Mononuclear cell (primary cell): Measurements from ENCODE around the gene CNTN1. TPM values are rescaled to one million over a fixed set of nuclear protein-coding genes. Genes with fewer than 3 reads are reported as not detected.

ENCODE experiments used
- H3K27me3 ChIP-seq: 2 replicates; pipeline ENCODE4 v1.6.0; 2011; ENCODE audit warnings: low read length, control low read depth; ENCODE audit not compliant: insufficient read depth
- H3K4me1 ChIP-seq: 2 replicates; pipeline ENCODE4 v1.5.1; 2011; ENCODE audit warnings: mild to moderate bottlenecking, low read length, control low read depth; ENCODE audit not compliant: insufficient read depth
- H3K4me3 ChIP-seq: 2 replicates; pipeline ENCODE4 v1.5.1; 2011; ENCODE audit warnings: mild to moderate bottlenecking, low read length, moderate library complexity
- H3K9me3 ChIP-seq: 2 replicates; pipeline ENCODE4 v1.5.1; 2011; ENCODE audit warnings: low read depth, mild to moderate bottlenecking, control low read depth, low read length
- total RNA-seq: library from RNA; depleted of rRNA; stranded (reverse); fragments of >200 nt; gene quantifications from one replicate; pipeline ENCODE4 v1.2.3, GENCODE V29; 2012

Gene CNTN1
- total RNA-seq, 1 donor = not detected

- Histone ChIP-seq H3K9me3 (no peaks in the 10 kb centered on the region), H3K4me3 (no peak overlapping the region)
These were observed 284.3 kb downstream of the CNTN1 start for GRCh38 chr12:40976546-40976945.

GRCh38 chr12:40980427-40980961 is 288.3 kb downstream of the CNTN1 start:
- no peak overlapping the region for H3K4me3 ChIP-seq
- H3K4me1 ChIP-seq = no peaks in the 10 kb centered on the region
- no peaks in the 10 kb centered on the region for H3K9me3 ChIP-seq
- no peaks in the 10 kb centered on the region for H3K27me3 ChIP-seq

More at GRCh38 chr12:40976546-40976945, 284.3 kb downstream of the CNTN1 start:
- no peaks in the 10 kb centered on the region for H3K27me3 ChIP-seq
- H3K4me1 ChIP-seq = no peaks in the 10 kb centered on the region

- H3K27me3 ChIP-seq = no peaks in the 10 kb centered on the region
- no peaks in the 10 kb centered on the region for H3K9me3 ChIP-seq
- no peaks in the 10 kb centered on the region for H3K4me1 ChIP-seq
- H3K4me3 ChIP-seq = no peak overlapping the region
These were observed 293.8 kb downstream of the CNTN1 start for GRCh38 chr12:40986001-40986400.

GRCh38 chr12:40988355-40988754 is 296.1 kb downstream of the CNTN1 start:
- no peaks in the 10 kb centered on the region for H3K4me1 ChIP-seq
- no peaks in the 10 kb centered on the region for H3K27me3 ChIP-seq
- no peaks in the 10 kb centered on the region for H3K9me3 ChIP-seq
- H3K4me3 ChIP-seq = no peak overlapping the region

GRCh38 chr12:40988824-40989223 is 296.6 kb downstream of the CNTN1 start:
- no peaks in the 10 kb centered on the region for H3K4me1 ChIP-seq
- no peak overlapping the region for H3K4me3 ChIP-seq
- no peaks in the 10 kb centered on the region for H3K9me3 ChIP-seq
- H3K27me3 ChIP-seq = no peaks in the 10 kb centered on the region

GRCh38 chr12:40989785-40990184 is 297.5 kb downstream of the CNTN1 start:
- no peak overlapping the region for H3K4me3 ChIP-seq
- no peaks in the 10 kb centered on the region for H3K9me3 ChIP-seq
- no peaks in the 10 kb centered on the region for H3K4me1 ChIP-seq
- no peaks in the 10 kb centered on the region for H3K27me3 ChIP-seq

GRCh38 chr12:40992158-40992557 is 299.9 kb downstream of the CNTN1 start:
- Histone ChIP-seq H3K9me3 (no peaks in the 10 kb centered on the region), H3K4me1 (no peaks in the 10 kb centered on the region), H3K4me3 (no peak overlapping the region), H3K27me3 (no peaks in the 10 kb centered on the region)

GRCh38 chr12:40992674-40993073 is 300.4 kb downstream of the CNTN1 start:
- Histone ChIP-seq H3K4me1 (no peaks in the 10 kb centered on the region), H3K4me3 (no peak overlapping the region), H3K27me3 (no peaks in the 10 kb centered on the region), H3K9me3 (no peaks in the 10 kb centered on the region)

GRCh38 chr12:40993158-40993557 is 300.9 kb downstream of the CNTN1 start:
- no peaks in the 10 kb centered on the region for H3K4me1 ChIP-seq
- no peaks in the 10 kb centered on the region for H3K9me3 ChIP-seq
- no peak overlapping the region for H3K4me3 ChIP-seq
- no peaks in the 10 kb centered on the region for H3K27me3 ChIP-seq

- no peaks in the 10 kb centered on the region for H3K9me3 ChIP-seq
- no peak overlapping the region for H3K4me3 ChIP-seq
- H3K27me3 ChIP-seq = no peaks in the 10 kb centered on the region
- no peaks in the 10 kb centered on the region for H3K4me1 ChIP-seq
These were observed 303.9 kb downstream of the CNTN1 start for GRCh38 chr12:40996091-40996490.

- Histone ChIP-seq H3K9me3 (no peaks in the 10 kb centered on the region), H3K4me3 (no peak overlapping the region), H3K4me1 (no peaks in the 10 kb centered on the region), H3K27me3 (no peaks in the 10 kb centered on the region)
These were observed 307.0 kb downstream of the CNTN1 start for GRCh38 chr12:40999210-40999609.

- no peaks in the 10 kb centered on the region for H3K4me1 ChIP-seq
- peaks cover 35% of the 10 kb centered on the region for H3K9me3 ChIP-seq
- no peak overlapping the region for H3K4me3 ChIP-seq
- H3K27me3 ChIP-seq = no peaks in the 10 kb centered on the region
These were observed 316.2 kb downstream of the CNTN1 start for GRCh38 chr12:41008472-41008871.

- peaks cover 23% of the 10 kb centered on the region for H3K9me3 ChIP-seq
- no peaks in the 10 kb centered on the region for H3K27me3 ChIP-seq
- no peaks in the 10 kb centered on the region for H3K4me1 ChIP-seq
- H3K4me3 ChIP-seq = no peak overlapping the region
These were observed 319.7 kb downstream of the CNTN1 start for GRCh38 chr12:41011939-41012338.

GRCh38 chr12:41013881-41014642 is 321.8 kb downstream of the CNTN1 start:
- no peaks in the 10 kb centered on the region for H3K27me3 ChIP-seq
- H3K4me3 ChIP-seq = no peak overlapping the region
- H3K4me1 ChIP-seq = no peaks in the 10 kb centered on the region
- H3K9me3 ChIP-seq = peaks cover 8% of the 10 kb centered on the region

GRCh38 chr12:41014643-41015020 is 322.4 kb downstream of the CNTN1 start:
- no peaks in the 10 kb centered on the region for H3K4me1 ChIP-seq
- no peaks in the 10 kb centered on the region for H3K27me3 ChIP-seq
- peaks cover 4% of the 10 kb centered on the region for H3K9me3 ChIP-seq
- H3K4me3 ChIP-seq = no peak overlapping the region

- Histone ChIP-seq H3K9me3 (no peaks in the 10 kb centered on the region), H3K4me1 (no peaks in the 10 kb centered on the region), H3K4me3 (no peak overlapping the region), H3K27me3 (no peaks in the 10 kb centered on the region)
These were observed 325.8 kb downstream of the CNTN1 start for GRCh38 chr12:41018010-41018409.
